DMS53 treated with DMSO at 0.1 percent for 48 hours (cell line): Measurements from ENCODE around the gene CTDSPL2.
"Not testable (repeated sequence)": the region's sequence is repeated elsewhere in the genome, so short reads cannot be mapped to it uniquely, and the experiment has no call there.

Experiments used
- DNase-seq: peaks from one replicate; lab custom pipeline; 2025; ENCODE audit not compliant: unreplicated experiment; lab: John Stamatoyannopoulos, UW

Gene CTDSPL2

GRCh38 chr15:44537735-44538240 lies 110.4 kb downstream of the CTDSPL2 start:
- no peak for DNase-seq

GRCh38 chr15:44541282-44541958 lies 114.0 kb downstream of the CTDSPL2 start:
- no peak for DNase-seq

GRCh38 chr15:44542596-44542995 lies 115.2 kb downstream of the CTDSPL2 start:
- DNase-seq = no peak

- not testable (repeated sequence) for DNase-seq
These were observed 117.3 kb downstream of the CTDSPL2 start for GRCh38 chr15:44544745-44545144.

GRCh38 chr15:44545913-44546802 lies 118.7 kb downstream of the CTDSPL2 start:
- DNase-seq = no peak

GRCh38 chr15:44549152-44549551 lies 121.7 kb downstream of the CTDSPL2 start:
- DNase-seq = not testable (repeated sequence)

- DNase-seq = no peak
These were observed 122.8 kb downstream of the CTDSPL2 start for GRCh38 chr15:44550256-44550655.

GRCh38 chr15:44550734-44551133 lies 123.3 kb downstream of the CTDSPL2 start:
- no peak for DNase-seq

- DNase-seq = no peak
These were observed 127.7 kb downstream of the CTDSPL2 start for GRCh38 chr15:44554934-44555723.

GRCh38 chr15:44560926-44561325 lies 133.5 kb downstream of the CTDSPL2 start:
- DNase-seq = not testable (repeated sequence)

GRCh38 chr15:44565387-44566154 lies 138.1 kb downstream of the CTDSPL2 start:
- no peak for DNase-seq

- DNase-seq = no peak
These were observed 138.7 kb downstream of the CTDSPL2 start for GRCh38 chr15:44566155-44566540.

- DNase-seq = no peak
These were observed 140.9 kb downstream of the CTDSPL2 start for GRCh38 chr15:44568338-44568737.

GRCh38 chr15:44569316-44569715 lies 141.9 kb downstream of the CTDSPL2 start:
- no peak for DNase-seq

GRCh38 chr15:44570361-44570760 lies 142.9 kb downstream of the CTDSPL2 start:
- no peak for DNase-seq

GRCh38 chr15:44573386-44573785 lies 146.0 kb downstream of the CTDSPL2 start:
- no peak for DNase-seq

GRCh38 chr15:44574734-44575133 lies 147.3 kb downstream of the CTDSPL2 start:
- DNase-seq = no peak
